NK-92 (cell line): Measurements from ENCODE around the gene XCR1.
"Not testable (repeated sequence)": the region's sequence is repeated elsewhere in the genome, so short reads cannot be mapped to it uniquely, and the experiment has no call there.

Experiments
- DNase-seq: peaks from one replicate; lab custom pipeline; 2025; ENCODE audit not compliant: unreplicated experiment; lab: John Stamatoyannopoulos, UW

The XCR1 gene

DNA sequence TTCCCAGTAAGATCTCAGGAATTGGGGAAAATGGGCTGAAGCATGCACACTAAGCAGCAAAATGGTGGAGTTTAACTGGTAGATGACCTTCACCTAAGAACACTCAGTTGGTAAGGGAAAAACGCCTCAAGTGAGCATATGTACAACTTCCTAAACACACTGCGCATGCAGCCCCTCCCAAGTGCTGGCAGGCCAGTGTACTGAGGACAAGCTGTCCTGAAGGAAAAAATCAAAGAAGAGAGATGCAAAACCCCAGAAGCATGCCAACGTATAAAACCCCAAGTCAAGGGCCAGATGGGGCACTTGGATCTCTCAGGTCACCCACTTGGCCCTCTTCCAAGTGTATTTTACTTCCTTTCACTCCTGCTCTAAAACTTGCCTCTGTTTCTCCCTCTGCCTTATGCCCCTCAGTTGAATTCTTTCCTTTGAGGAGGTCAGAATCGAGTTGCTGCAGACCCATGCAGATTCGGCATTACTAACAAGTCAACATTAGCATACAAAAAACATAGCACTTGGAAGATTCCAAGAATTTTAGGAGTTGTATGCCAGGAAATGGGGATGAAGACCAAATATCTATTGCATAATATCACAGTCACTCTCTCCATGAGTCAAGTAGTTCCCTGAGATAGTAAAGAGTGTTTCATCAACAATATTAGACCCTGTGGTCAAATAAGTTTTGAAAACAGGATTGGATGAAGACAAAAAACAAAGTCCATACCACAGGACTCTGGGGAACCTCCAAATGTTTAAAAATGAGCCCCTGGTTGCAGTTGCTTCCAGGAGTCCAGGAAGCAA, 20.8 kb downstream of the XCR1 start:
- no peak for DNase-seq

DNA sequence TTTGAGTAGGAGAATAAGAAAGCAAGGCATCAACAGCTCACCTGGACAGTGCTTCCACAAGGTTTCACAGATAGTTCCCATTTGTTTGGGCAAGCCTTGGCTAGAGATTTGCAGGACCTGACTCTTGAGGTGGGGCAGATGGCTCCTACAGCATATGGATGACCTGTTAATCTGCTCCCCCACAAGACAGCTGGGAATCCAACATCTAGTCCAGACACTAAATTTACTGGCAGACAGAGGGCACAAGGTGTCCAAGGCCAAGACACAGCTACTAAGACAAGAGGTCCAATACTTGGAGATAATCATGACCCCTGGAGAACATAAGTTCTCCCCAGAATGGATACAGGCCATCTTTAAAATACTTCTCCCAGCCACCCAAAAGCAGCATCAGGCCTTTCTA, 23.6 kb downstream of the XCR1 start:
- not testable (repeated sequence) for DNase-seq

GRCh38 chr3:46001178-46001577, 26.1 kb downstream of the XCR1 start:
- DNase-seq = no peak

DNA sequence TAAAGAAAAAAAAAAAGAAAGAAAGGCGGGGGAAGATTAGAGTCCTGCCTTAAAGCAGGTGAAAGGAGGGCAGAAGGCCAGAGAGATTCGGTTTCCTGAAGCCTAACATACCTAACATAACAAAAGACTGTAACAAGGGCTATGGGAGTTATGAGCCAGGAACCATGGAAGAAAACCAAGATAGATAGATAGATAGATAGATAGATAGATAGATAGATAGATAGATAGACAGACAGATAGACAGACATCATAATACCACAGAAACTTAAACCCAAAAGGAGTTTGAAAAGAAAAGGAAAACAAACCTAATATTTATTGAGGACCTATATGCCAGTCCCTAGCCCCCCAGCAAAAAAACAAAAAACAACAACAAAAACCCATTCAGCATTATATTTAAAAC, 29.3 kb downstream of the XCR1 start:
- DNase-seq = no peak

DNA sequence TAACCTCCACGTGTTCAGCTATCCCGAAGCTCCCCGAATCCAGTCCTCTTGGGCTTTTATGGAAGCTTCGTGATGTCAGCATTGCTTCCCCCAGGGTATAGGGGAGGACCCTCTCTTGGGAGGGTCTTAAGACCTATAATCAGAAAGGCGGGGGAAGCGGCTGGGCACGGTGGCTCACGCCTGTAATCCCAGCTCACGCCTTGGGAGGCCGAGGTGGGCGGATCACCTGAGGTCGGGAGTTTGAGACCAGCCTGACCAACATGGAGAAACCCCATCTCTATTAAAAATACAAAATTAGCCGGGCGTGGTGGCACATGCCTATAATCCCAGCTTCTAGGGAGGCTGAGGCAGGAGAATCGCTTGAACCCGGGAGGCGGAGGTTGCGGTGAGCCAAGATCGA, 29.8 kb downstream of the XCR1 start:
- not testable (repeated sequence) for DNase-seq

DNA sequence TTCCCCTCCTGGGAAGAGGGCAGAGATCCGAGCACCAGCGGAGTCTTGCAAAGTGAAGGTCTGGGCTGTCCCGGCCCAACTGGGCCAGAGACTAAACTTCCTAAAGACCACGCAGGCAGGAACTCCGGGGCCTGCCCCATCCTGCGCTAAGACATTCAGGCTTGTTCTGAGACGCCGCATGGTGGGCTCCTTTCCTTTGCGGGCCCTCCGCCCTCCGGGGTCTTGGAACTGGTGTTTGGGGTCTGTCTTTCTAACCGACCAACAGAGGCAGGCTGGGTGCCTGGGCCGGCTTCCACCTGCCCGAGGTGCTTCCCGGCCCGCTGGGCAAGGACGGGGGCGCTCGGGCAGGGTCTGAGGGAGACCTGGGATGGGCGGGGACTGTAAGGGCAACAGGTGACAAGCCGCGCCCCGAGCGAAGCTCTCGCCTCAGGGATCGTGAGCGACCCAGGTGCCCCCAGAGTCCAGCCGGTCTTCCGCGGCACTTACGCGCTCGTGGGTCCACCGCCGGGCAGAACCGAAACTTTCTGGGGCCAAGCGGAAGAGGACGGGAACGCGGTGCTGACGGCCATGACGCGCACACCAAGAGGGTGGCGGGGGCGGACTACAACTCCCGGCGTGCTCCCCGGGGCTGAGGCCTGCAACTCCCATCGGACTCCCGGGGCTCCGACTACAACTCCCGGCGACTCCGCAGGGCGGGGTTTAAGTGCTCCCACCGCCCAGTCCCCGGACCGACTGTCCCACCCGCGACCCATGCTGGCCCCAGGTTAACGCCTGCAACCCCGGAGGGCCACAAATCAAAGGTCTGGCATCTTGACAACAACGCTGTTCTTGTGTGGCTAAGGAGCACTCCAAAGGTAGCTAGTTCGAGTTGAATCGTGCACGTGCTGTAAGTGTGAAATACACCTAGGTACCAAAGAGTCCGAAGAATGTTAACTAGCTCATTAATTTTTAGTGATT, 31.8 kb downstream of the XCR1 start, which contains the start of gene FYCO1:
TSS of gene FYCO1 (minus strand) at position 589 of the 957 bp plus-strand sequence. CDS start 10,914 bp downstream, outside the sequence.
- no peak for DNase-seq

DNA sequence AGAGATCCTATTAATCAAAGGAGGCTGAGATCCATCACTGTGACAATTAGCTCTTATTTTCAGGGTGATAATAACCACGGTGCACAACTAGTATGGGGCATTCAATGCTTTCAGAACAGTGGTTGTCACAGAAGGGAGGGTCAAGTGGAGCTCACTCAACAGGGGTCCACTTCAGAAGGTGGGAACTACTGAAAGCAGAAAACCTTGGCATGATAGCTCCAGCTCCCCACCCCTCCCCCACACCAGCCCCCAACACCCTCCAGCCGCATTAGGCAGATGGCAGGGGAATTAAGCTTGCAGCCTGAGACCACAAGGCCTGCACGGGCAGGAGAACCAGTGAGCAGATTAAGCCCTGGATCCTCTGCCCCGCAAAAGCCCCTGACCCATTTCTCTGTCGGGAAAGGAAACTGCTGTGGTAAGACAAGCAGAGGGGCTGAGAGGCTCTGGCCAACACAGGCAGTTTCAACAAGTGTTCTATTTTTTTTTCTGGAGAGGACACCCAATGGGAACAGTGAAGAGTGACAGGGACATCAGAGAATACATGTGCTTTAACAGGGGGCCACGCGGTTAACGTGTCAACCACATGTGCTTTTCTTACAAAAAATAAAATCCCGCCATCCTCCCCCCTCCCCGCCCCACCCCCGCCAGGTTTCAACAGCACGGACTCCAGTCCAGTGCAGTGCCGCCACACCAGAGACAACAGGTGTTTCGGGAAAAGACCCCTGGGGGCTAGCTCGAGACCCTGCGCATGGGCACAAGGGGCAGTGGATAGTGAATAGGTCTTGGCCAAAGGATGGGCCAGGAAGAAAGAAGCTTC, 32.7 kb downstream of the XCR1 start:
- DNase-seq = no peak

GRCh38 chr3:45993421-45994027, 33.8 kb downstream of the XCR1 start:
- DNase-seq = no peak

DNA sequence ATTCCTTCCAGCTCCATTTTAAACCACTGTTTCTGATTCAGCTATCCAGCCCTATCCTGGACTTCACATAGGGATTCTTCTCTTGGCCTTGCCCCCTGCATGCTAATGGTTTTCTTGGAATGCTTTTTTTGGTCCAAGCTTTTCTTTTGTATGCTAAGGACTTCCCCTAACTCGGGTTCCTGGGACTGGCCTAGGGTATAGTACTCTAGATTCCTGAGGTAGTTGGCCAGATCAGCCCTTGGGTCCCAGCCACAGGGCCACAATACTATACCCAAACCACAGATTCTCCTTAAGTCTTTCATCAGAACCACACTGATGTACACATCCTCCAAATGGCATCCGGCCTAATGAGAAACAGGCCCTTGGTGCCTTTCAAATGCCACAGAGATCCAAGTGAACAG, 34.5 kb downstream of the XCR1 start:
- DNase-seq = no peak

DNA sequence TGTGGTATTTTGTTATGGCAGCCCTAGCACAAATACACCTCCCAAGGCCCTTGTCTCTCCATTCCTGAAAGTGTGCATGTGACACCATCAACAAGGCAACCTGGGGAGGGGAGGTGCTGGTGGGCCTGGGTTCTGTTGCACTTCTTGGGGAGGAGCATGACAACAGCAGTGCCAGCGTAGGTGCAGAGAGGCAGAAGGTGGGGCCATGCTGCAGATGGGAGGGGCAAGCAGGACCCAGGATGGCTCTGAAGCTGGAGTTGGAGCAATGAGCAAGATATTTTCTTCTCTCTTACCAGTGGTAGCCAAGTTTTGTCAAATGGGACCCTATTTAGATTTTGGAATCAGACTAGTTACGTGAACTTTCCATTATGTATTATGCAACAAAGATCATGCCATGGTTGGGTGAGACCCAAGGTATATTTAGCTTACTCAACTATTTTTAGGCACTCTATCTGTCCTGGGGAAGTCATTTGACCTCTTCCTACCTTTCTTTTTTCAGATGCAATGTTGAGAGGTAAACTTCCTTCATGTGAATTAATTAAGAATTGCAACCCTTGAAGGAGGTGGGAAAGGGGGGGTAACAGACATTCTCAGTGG, 35.1 kb downstream of the XCR1 start:
- DNase-seq = no peak

GRCh38 chr3:45991341-45991740, 35.9 kb downstream of the XCR1 start:
- DNase-seq = no peak

GRCh38 chr3:45990181-45990580, 37.1 kb downstream of the XCR1 start:
- DNase-seq = no peak

DNA sequence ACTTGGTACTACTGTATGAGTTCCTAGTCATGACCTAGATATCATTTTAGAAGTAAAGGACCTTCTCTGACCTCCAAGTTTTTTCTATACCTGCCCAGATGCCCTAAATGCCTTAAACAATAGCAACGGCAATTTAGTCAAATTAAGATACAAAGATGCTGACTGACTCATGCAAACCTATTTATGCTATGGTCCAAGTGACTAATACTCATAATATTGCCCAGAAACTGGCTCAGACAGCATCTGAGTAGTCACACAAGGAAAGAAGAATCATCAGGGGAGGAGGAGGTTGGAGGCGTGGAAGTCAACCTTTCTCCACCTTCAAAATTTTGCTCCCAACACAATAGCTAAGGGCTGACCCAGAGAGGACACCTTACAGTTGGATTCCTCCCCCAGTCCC, 38.5 kb downstream of the XCR1 start:
- no peak for DNase-seq

GRCh38 chr3:45988362-45988761, 38.9 kb downstream of the XCR1 start:
- no peak for DNase-seq

- DNase-seq = no peak
Observed at GRCh38 chr3:45987368-45988291, 39.7 kb downstream of the XCR1 start.

DNA sequence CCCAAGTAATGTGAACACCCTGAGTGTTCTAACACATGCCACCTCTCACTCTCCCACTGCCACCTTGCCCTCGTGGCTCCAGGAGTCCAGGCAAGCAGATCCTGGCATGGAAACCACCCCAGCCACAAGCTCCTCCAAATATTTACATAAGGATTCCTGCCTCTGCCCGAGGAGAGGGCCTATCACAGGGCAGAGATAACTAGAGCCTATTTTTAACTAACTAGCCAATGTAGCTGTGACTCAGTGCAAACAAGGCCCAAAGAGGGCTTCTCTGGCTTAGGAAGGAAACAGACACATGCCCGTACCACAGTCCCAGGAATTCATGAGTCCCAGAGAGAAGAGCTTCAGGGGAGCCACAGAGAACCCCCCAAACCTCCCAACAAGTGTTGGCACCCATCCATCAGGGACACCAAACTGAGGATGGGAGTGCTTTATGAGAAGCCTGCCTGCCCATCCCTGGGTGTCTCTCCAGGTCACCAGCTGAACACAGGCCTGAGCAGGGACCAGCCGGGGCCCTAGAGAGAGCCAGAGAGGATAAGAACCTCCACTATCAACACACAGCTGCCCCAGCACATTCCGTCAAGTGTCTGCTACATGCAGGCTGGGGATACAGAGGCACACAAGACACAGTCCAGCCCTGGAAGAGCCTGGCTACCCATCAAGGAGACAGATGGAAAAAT, 40.8 kb downstream of the XCR1 start:
- no peak for DNase-seq

DNA sequence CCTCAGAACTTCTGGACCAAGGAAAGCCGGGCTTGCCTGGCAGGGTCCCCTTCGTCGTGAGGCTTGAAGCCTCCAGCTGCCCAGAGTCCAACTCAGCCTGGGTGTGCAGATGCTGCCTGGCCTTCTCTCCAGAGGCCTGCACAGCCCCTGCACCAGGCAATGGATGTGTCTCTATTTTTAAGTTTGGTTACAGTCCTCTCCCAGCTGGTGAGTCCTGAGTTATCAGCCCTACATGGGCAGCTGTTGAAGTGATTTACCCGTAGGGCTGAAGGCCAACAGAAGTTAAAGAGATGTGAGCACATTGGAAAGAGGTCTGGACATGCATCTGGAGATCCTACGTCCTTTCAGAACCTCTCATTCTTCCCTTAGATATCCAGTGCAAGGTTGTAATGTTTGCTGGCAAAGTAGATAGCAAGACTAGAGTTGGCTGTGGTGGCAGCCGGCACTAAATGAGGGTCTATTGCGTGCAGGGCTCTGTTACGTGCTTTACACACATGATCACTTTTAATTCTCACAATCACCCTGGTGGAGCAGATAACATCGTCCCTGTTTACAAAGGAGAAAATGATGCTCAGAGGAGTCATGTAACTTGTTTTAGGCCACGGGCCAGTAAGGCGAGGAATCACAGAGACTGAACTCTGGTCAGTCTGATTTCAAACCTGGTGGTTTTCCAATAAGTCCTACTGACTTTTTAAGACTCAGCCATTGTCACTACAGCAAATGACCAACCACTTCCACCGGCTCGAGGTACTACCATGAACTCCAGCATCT, 41.6 kb downstream of the XCR1 start:
- no peak for DNase-seq
